NCI-H446 (cell line): ENCODE results near the gene LSG1.

ENCODE experiments used
- DNase-seq, 2 experiments: peaks; one replicate each; lab custom pipeline; 2025; lab: John Stamatoyannopoulos, UW

Gene LSG1

GRCh38 chr3:194671900-194672808 is at the start of gene LSG1:
Gene LSG1, minus strand, starts transcription at chr3:194672191. Its CDS starts 29 bp downstream, at chr3:194672162.
- peak; percentile 96 to 98 for DNase-seq

GRCh38 chr3:194720048-194720447 is 48.1 kb upstream of the LSG1 start:
- DNase-seq: no peak

- DNase-seq: no peak
Observed at GRCh38 chr3:194718079-194718478, 46.1 kb upstream of the LSG1 start.

GRCh38 chr3:194715022-194715800 is 43.2 kb upstream of the LSG1 start:
- DNase-seq: no peak

GRCh38 chr3:194714564-194714963 is 42.6 kb upstream of the LSG1 start:
- no peak for DNase-seq

GRCh38 chr3:194714137-194714455 is 42.1 kb upstream of the LSG1 start:
- DNase-seq: no peak

GRCh38 chr3:194713299-194714136 is 41.5 kb upstream of the LSG1 start:
- DNase-seq: no peak

GRCh38 chr3:194711913-194712312 is 39.9 kb upstream of the LSG1 start:
- no peak for DNase-seq

GRCh38 chr3:194711286-194711685 is 39.3 kb upstream of the LSG1 start:
- DNase-seq: no peak

- no peak for DNase-seq
Observed at GRCh38 chr3:194707147-194707540, 35.2 kb upstream of the LSG1 start.

GRCh38 chr3:194705761-194706160 is 33.8 kb upstream of the LSG1 start:
- no peak for DNase-seq

GRCh38 chr3:194705227-194705626 is 33.2 kb upstream of the LSG1 start:
- DNase-seq: no peak

GRCh38 chr3:194702545-194702944 is 30.6 kb upstream of the LSG1 start:
- DNase-seq: no peak

- DNase-seq: no peak
Observed at GRCh38 chr3:194696702-194697101, 24.7 kb upstream of the LSG1 start.

GRCh38 chr3:194691481-194692283 is 19.7 kb upstream of the LSG1 start:
- peak; percentile 63 to 80 for DNase-seq

GRCh38 chr3:194690501-194691372 is 18.7 kb upstream of the LSG1 start:
- DNase-seq: peak in 1 of 2 experiments; percentile 19

- DNase-seq: peak in 1 of 2 experiments; percentile 60
Observed at GRCh38 chr3:194689493-194689944, 17.5 kb upstream of the LSG1 start.

GRCh38 chr3:194688946-194689345 is 17.0 kb upstream of the LSG1 start:
- no peak for DNase-seq

GRCh38 chr3:194688200-194688740 is 16.3 kb upstream of the LSG1 start:
- DNase-seq: no peak

- DNase-seq: peak in 1 of 2 experiments; percentile 48
Observed at GRCh38 chr3:194687638-194688199, 15.7 kb upstream of the LSG1 start.
